Breast epithelium (tissue), 4 donors: ENCODE data around the gene CNNM4. TPM values are rescaled to one million over a fixed set of nuclear protein-coding genes. Genes with fewer than 3 reads are reported as not detected.
A peak's percentile ranks its signal among the peaks of the same experiment; 100 is the strongest.

Experiments
- DNase-seq, 2 donors: peaks; one replicate each; pipeline ENCODE4 v3.0.0-alpha.2; 2019; ENCODE audit warnings: low spot score in 2 of 2
- H3K27ac ChIP-seq, 2 donors: fragments of 200-600 bp; sonication (generic) in 1 of 2; one replicate each; pipeline ENCODE4 v1.5.1; 2016 to 2019; ENCODE audit warnings: mild to moderate bottlenecking in 1 of 2
- H3K27me3 ChIP-seq, 2 donors: fragments of 200-600 bp; sonication (generic) in 1 of 2; one replicate each; pipeline versions ENCODE4 v1.5.1 to v1.6.0; 2017 to 2019; ENCODE audit warnings: control low read depth in 1 of 2, mild to moderate bottlenecking in 1 of 2
- H3K36me3 ChIP-seq: fragments of 200-600 bp; one replicate; pipeline ENCODE4 v1.5.1; 2019
- H3K4me1 ChIP-seq, 2 donors: fragments of 200-600 bp; sonication (generic); one replicate each; pipeline ENCODE4 v1.5.1; 2016 to 2019; ENCODE audit warnings: control low read depth in 1 of 2
- H3K4me3 ChIP-seq, 3 donors: fragments of 200-600 bp; sonication (generic); 1 replicate in 2 of 3; 2 replicates in 1 of 3; pipeline ENCODE4 v1.5.1; 2016 to 2019; ENCODE audit warnings: mild to moderate bottlenecking in 3 of 3, moderate library complexity in 2 of 3
- H3K9me3 ChIP-seq, 2 donors: fragments of 200-600 bp; sonication (generic) in 1 of 2; one replicate each; pipeline ENCODE4 v1.5.1; 2016 to 2019; ENCODE audit warnings: control low read depth in 1 of 2
- POLR2A ChIP-seq: fragments of 450-650 bp; IDR thresholded peaks from one replicate; pipeline ENCODE4 v1.6.1; 2016; ENCODE audit warnings: antibody characterized with exemption, mild to moderate bottlenecking, moderate library complexity
- POLR2AphosphoS5 ChIP-seq, 3 donors: sonication (generic); formaldehyde crosslinking; IDR thresholded peaks; one replicate each; pipeline ENCODE4 v1.6.1; 2017; ENCODE audit warnings: antibody characterized with exemption in 3 of 3
- intact Hi-C: fragments of 100-400 bp; cut with DNase I; formaldehyde crosslinking; loops from one replicate; pipeline ENCODE4 v1.15.1; 2023; ENCODE audit warnings: low total_unique reads
- total RNA-seq, 3 donors: library from RNA; depleted of rRNA; stranded (reverse); fragments of >200 nt; gene quantifications; one replicate each; pipeline ENCODE4 v1.1.0, GENCODE V29; 2016
- TF ChIP-seq, protein P1 (sequence below), 3 donors: fragments of 450-650 bp; IDR thresholded peaks; one replicate each; pipeline ENCODE4 v1.5.1; 2016 to 2017; ENCODE audit warnings: antibody characterized with exemption in 3 of 3, mild to moderate bottlenecking in 3 of 3, moderate library complexity in 3 of 3

The CNNM4 gene
- total RNA-seq, 3 donors from 2014 or later = 2.7 to 12.1 (median 9.5) TPM

DNA sequence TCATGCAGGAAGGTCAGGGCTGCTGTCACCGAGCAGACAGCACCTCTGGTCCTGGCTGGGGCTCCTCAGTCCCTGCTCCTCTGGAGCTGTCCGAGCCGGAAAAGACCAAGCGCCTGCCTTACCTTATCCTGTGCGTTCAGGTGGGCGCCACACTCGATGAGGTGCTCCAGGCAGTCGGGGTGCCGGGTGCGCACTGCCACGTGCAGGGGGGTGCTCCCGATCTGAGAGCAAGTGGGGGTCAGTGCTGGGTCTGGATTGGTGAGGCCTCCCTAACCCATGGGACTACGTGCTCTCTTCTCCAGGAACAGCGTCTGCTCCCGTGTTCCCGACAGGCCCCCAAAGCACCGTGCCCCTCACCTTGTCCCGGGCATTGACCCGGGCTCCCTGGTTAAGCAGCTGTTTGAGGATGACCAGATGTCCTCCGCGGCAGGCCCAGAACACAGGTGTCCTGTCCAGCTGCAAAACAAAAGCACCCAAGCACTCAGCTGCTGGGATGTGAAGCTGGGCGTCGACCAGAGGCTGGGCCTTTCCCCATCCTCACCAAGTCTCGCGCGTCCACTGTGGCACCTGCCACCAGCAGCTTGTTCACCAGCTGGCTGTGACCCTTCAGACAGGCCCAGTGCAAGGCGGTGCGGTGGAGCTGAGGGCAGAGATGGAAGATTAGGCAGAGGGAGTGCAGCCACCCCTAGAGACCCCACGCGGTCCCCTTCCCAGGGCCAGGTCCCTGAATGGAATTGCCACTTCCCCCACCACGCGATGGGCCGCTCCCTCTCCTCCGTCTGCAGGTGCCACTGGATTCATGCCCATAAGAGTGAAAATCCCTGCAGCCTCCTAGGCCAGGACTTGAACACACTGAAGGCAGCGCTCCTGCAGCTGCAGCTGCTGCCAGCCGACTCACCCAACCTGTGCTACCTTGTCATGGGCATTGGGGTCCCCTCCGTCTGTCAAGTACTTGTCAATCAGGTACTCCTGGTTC lies 79.5 kb downstream of the CNNM4 start:
- Histone ChIP-seq H3K27ac (no peak overlapping the region), H3K4me3 (peak overlapping the region in 1 of 3 donors; percentile 49), H3K4me1 (no peaks in the 10 kb centered on the region), H3K27me3 (no peaks in the 10 kb centered on the region), H3K9me3 (no peaks in the 10 kb centered on the region), H3K36me3 (no peaks in the 10 kb centered on the region)
- intact Hi-C loops = no loop called here
- no peak for DNase-seq
- TF ChIP-seq POLR2AphosphoS5 (IDR thresholded peaks at IDR 0.05) = no peak
- TF ChIP-seq POLR2A = no peak
- TF ChIP-seq, protein P1, sequence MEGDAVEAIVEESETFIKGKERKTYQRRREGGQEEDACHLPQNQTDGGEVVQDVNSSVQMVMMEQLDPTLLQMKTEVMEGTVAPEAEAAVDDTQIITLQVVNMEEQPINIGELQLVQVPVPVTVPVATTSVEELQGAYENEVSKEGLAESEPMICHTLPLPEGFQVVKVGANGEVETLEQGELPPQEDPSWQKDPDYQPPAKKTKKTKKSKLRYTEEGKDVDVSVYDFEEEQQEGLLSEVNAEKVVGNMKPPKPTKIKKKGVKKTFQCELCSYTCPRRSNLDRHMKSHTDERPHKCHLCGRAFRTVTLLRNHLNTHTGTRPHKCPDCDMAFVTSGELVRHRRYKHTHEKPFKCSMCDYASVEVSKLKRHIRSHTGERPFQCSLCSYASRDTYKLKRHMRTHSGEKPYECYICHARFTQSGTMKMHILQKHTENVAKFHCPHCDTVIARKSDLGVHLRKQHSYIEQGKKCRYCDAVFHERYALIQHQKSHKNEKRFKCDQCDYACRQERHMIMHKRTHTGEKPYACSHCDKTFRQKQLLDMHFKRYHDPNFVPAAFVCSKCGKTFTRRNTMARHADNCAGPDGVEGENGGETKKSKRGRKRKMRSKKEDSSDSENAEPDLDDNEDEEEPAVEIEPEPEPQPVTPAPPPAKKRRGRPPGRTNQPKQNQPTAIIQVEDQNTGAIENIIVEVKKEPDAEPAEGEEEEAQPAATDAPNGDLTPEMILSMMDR (IDR thresholded peaks at IDR 0.05) = no peak

DNA sequence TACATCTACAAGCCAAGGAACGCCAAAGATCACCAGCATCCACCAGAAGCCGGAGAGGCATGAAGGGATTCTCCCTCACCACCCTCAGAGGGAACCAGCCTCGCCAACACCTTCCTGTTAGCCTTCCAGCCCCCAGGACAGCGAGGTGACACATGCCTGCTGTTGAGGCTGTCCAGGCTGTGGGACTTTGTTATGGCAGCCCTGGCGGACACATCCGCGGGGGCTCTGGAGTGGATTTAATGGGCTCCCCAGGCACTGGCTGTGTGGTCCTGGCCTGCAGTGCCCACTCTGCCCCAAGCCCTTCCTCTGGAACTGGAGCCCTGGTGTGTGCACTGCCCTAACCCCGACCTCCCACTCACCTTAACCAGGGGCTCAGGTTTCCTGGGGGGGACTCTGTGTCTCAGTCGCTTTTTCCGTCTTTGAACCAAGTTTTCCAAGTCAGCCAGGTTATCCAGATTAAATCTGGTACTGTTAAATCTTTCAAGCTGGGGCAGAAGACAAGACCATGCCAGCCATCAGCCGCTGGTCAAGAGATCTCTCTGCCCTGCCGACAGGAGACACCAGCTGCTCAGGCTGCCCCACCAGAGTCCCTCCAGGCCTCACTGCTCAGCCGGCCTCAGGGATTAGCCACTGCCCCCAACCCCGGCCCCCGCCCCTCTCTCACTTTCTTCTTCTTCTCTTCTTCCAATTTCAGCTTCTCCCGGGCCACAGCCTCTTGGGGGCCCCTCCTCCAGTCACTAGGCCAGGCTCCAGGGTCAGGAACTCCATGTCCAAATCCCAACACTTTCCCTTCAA lies 81.2 kb downstream of the CNNM4 start:
- Histone ChIP-seq H3K4me1 (no peaks in the 10 kb centered on the region), H3K9me3 (no peaks in the 10 kb centered on the region), H3K27me3 (no peaks in the 10 kb centered on the region), H3K4me3 (no peak overlapping the region), H3K36me3 (no peaks in the 10 kb centered on the region), H3K27ac (no peak overlapping the region)
- intact Hi-C loops = no loop called here
- no peak for DNase-seq
- TF ChIP-seq POLR2AphosphoS5 (IDR thresholded peaks at IDR 0.05) (no peak), POLR2A (no peak)
- TF ChIP-seq, protein P1 (IDR thresholded peaks at IDR 0.05) = no peak

DNA sequence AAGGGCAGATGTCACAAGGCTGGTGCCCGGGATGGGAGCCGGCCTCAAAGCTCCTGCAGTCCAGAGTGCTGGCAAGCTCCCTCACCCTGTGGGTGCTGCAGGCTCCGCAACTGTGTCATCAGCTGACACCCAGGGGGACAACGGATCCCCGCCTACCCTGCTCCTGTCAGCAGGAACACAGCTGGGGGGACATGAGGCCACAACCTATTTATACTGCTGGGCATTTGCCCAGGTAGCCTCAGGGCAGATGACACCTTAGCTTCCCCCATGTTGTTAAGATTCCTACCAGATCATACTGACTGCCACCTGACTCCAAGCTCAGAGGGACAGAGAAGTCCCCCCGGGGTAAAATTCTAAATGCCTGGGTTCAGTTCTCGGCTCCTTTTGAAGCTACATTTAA lies 81.9 kb downstream of the CNNM4 start:
- intact Hi-C loops = no loop called here
- Histone ChIP-seq H3K27ac (no peak overlapping the region), H3K9me3 (no peaks in the 10 kb centered on the region), H3K4me1 (no peaks in the 10 kb centered on the region), H3K4me3 (no peak overlapping the region), H3K27me3 (no peaks in the 10 kb centered on the region), H3K36me3 (no peaks in the 10 kb centered on the region)
- no peak for DNase-seq
- TF ChIP-seq, protein P1 (IDR thresholded peaks at IDR 0.05) = no peak
- TF ChIP-seq POLR2AphosphoS5 (IDR thresholded peaks at IDR 0.05) = no peak
- TF ChIP-seq POLR2A = no peak

DNA sequence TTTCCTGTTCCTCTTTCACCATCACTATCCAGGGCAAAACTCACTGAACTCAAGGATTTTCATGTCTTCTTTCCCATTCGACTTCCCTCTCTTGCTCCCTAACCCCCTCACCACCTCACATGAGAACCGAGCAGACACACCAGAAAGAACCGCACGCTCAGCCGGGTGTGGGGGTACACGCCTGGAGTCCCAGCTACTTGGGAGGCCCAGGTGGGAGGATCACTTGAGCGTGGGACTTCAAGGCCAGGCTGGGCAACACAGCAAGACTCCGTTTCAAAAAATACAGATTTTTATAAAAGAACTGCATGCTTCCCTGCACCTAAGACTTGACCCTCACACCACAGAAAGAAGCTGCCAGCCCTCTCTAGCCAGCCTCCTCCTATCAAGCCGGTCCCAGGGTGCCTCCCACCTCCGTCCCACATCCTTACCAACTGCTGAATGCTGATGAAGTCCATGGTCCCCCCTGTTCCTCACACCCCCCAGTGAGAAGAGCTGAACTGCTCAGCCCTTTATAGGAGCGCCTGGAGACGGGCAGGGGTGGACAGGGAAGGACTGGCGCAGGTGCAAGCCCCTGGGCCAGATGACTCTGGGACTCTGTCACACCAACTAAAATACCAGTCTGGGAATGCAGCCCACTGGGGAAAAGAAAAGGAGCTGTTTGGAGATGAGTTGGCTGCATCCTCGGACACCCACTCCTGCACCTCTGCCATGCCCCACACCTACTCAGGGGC lies 83.0 kb downstream of the CNNM4 start, which contains the start of gene ANKRD23:
Gene ANKRD23 (minus strand): TSS at position 484 of the 731 bp plus-strand sequence. CDS start 29 bp downstream, at position 455.
- intact Hi-C loops = no loop called here
- no peak for TF ChIP-seq POLR2AphosphoS5 (IDR thresholded peaks at IDR 0.05)
- Histone ChIP-seq H3K36me3 (no peaks in the 10 kb centered on the region), H3K27me3 (no peaks in the 10 kb centered on the region), H3K4me3 (no peak within 1 kb of the TSS), H3K27ac (peak within 1 kb of the TSS in 1 of 2 donors; percentile 7), H3K4me1 (no peaks in the 10 kb centered on the region), H3K9me3 (no peaks in the 10 kb centered on the region)
- no peak for DNase-seq

DNA sequence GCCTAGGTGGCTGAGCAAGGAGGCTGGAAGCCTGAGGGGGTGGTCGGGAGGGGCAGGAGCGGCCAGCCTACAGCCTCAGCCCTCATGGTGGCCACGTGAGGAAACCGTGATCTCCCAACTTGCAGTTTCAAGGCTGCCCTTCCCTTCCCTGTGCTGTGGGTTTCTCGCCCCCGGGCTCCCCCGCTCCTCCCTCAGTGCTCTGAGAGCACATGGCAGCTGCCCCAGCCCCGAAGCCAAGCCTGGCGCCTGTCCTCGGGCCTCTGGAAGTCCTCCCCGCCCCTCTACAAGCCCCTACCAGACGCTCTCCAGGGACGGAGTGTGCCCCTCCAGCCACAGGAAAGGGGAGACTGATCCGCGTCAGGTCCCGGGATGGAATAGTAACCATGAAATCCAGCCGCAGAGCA lies 83.7 kb downstream of the CNNM4 start:
- Histone ChIP-seq H3K4me3 (no peak overlapping the region), H3K4me1 (no peaks in the 10 kb centered on the region), H3K27ac (no peak overlapping the region), H3K9me3 (no peaks in the 10 kb centered on the region), H3K27me3 (no peaks in the 10 kb centered on the region), H3K36me3 (no peaks in the 10 kb centered on the region)
- intact Hi-C loops = no loop called here
- TF ChIP-seq POLR2AphosphoS5 (IDR thresholded peaks at IDR 0.05) (no peak), POLR2A (no peak)
- TF ChIP-seq, protein P1 (IDR thresholded peaks at IDR 0.05) = no peak
- no peak for DNase-seq
